HG02943 (cell line): ENCODE data around the gene PPP1CA.

Experiments used
- ATAC-seq: cut with Tn5 transposase; IDR thresholded peaks from one replicate; pipeline ENCODE4 v1.9.1; 2021; ENCODE audit warnings: mild to moderate bottlenecking, low read depth, moderate library complexity; ENCODE audit not compliant: unreplicated experiment

Gene PPP1CA

GRCh38 chr11:67355023-67355793 is 46.5 kb downstream of the PPP1CA start:
- ATAC-seq = no peak

GRCh38 chr11:67354075-67355022 is 47.3 kb downstream of the PPP1CA start:
- no peak for ATAC-seq

GRCh38 chr11:67353317-67354074 is 48.2 kb downstream of the PPP1CA start, which contains the start of gene POLD4:
TSS of gene POLD4 (minus strand) at chr11:67353546. CDS start at chr11:67353399, 147 bp downstream.
- peak; percentile 69 for ATAC-seq

- ATAC-seq = peak; percentile 7
These were observed 48.9 kb downstream of the PPP1CA start for GRCh38 chr11:67352546-67353316.

GRCh38 chr11:67351275-67352005 is 50.2 kb downstream of the PPP1CA start:
- ATAC-seq = no peak

- ATAC-seq = no peak
These were observed 51.7 kb downstream of the PPP1CA start for GRCh38 chr11:67349928-67350465.

GRCh38 chr11:67349457-67349856 is 52.2 kb downstream of the PPP1CA start:
- ATAC-seq = no peak

- no peak for ATAC-seq
These were observed 52.6 kb downstream of the PPP1CA start for GRCh38 chr11:67349036-67349435.
